Measurements from ENCODE around the gene LDHD.
A peak's percentile ranks its signal among the peaks of the same experiment; 100 is the strongest.

The LDHD gene

DNA sequence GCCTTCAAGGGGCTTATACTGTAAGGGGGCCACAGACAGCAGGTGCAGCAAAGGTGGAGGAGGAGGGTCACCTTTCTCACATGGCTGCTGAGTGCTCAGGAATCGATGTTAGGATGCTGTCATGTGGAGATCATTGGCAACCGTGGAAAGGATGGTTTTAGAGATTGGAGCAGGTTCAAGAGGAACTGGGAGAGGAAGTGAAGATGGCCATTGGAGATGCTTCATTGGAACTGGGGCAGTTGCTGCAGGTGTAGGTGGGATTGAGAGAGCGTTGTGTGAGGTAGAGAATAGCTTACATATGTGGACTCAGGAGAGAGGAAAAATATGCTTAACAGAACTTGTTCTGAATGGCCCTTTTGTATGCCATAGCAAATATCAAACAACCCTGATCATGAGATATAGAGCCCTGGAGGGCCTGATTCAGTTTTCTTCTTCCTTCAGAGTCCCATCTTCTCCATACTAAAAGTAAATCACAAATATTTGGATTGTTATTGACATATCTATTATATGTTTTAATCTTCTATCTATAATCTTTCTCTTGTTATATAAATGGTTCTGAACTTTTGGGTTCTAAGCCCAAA, 40.8 kb downstream of the LDHD start:
- no peaks in the 10 kb centered on the region for H4K20me1 ChIP-seq (ENCODE audit: insufficient read depth, low read length)
- no peak overlapping the region for H3K4me3 ChIP-seq (ENCODE audit: low read length)
- no peak overlapping the region for H3K9ac ChIP-seq (ENCODE audit: low read length)
- H3K9me2 ChIP-seq (replicated peaks; ENCODE audit: insufficient read depth, low read length): no peaks in the 10 kb centered on the region
- peak overlapping the region; percentile 38; the same call in 1 of the 2 replicates for H3K27ac ChIP-seq (ENCODE audit: low read length)
- H3K4me2 ChIP-seq (ENCODE audit: low read depth, low read length): peak overlapping the region; percentile 78
- TF ChIP-seq EZH2 (optimal IDR thresholded peaks at IDR 0.05; ENCODE audit: low read depth, low read length) (no peak), EZH2phosphoT487 (IDR thresholded peaks at IDR 0.05; ENCODE audit: low read length) (no peak)
- TF ChIP-seq, protein P1, sequence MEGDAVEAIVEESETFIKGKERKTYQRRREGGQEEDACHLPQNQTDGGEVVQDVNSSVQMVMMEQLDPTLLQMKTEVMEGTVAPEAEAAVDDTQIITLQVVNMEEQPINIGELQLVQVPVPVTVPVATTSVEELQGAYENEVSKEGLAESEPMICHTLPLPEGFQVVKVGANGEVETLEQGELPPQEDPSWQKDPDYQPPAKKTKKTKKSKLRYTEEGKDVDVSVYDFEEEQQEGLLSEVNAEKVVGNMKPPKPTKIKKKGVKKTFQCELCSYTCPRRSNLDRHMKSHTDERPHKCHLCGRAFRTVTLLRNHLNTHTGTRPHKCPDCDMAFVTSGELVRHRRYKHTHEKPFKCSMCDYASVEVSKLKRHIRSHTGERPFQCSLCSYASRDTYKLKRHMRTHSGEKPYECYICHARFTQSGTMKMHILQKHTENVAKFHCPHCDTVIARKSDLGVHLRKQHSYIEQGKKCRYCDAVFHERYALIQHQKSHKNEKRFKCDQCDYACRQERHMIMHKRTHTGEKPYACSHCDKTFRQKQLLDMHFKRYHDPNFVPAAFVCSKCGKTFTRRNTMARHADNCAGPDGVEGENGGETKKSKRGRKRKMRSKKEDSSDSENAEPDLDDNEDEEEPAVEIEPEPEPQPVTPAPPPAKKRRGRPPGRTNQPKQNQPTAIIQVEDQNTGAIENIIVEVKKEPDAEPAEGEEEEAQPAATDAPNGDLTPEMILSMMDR (IDR thresholded peaks at IDR 0.05; ENCODE audit: low read length): no peak
- H3K36me3 ChIP-seq (replicated peaks; ENCODE audit: insufficient read depth, low read length): no peaks in the 10 kb centered on the region
- H3K9me3 ChIP-seq (replicated peaks; ENCODE audit: insufficient read depth, low read length): no peaks in the 10 kb centered on the region
- no peaks in the 10 kb centered on the region for H3K79me2 ChIP-seq (ENCODE audit: low read length)
- H2AFZ ChIP-seq (ENCODE audit: low read length): peak overlapping the region; percentile 63
- no peaks in the 10 kb centered on the region for H3K27me3 ChIP-seq (replicated peaks; ENCODE audit: insufficient read depth, low read length)
- no peak for DNase-seq
- 0 out of 2 replicates have a peak, but pooled peaks cover 5% of the 10 kb centered on the region for H3F3A ChIP-seq (ENCODE audit: insufficient read depth, low read length)
- peaks cover 11% of the 10 kb centered on the region for H3K4me1 ChIP-seq (ENCODE audit: low read length)

DNA sequence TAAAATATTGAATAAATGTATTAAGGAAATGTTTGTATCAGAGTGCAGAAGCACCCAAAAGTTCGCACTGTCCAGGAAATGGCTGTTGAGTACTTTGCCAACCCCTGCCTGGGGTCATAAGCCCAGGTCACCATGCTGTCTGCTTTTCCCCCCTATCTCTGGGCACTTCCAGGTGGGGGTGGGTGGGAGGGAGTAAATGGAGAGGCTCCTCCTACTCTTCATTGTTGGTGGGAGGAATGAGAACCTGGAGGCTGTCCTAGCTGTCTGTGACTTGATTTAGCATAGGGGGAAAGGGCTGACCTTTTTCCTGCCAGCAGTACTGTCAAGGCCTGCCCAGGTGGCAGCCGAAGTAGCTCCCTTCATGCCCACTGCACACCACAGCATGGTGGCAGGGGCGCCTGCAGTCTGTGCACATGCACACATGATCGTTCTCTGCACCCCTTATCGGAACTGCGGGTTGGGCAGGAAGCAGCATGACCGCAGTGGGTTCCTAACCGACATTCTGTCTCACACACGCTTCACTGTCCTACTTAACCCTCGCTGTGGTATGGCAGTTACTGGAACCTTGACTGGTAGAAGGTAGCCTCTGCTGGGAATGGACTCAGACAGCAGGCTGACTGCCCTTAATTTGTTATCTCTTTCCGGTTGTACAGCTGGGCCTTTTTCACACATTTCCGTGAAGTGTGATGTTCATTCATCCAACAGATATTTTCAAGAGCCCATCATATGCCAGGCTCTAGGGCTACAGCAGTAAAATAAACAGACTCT, 41.5 kb downstream of the LDHD start:
- no peaks in the 10 kb centered on the region for H4K20me1 ChIP-seq (ENCODE audit: insufficient read depth, low read length)
- no peaks in the 10 kb centered on the region for H3K36me3 ChIP-seq (replicated peaks; ENCODE audit: insufficient read depth, low read length)
- no peaks in the 10 kb centered on the region for H3K9me3 ChIP-seq (replicated peaks; ENCODE audit: insufficient read depth, low read length)
- H3K79me2 ChIP-seq (ENCODE audit: low read length): no peaks in the 10 kb centered on the region
- H3K4me1 ChIP-seq (ENCODE audit: low read length): peaks cover 11% of the 10 kb centered on the region
- H2AFZ ChIP-seq (ENCODE audit: low read length): peak overlapping the region; percentile 63
- peak overlapping the region; percentile 78 for H3K4me2 ChIP-seq (ENCODE audit: low read depth, low read length)
- no peaks in the 10 kb centered on the region for H3K9me2 ChIP-seq (replicated peaks; ENCODE audit: insufficient read depth, low read length)
- TF ChIP-seq EZH2phosphoT487 (IDR thresholded peaks at IDR 0.05; ENCODE audit: low read length) (no peak), EZH2 (optimal IDR thresholded peaks at IDR 0.05; ENCODE audit: low read depth, low read length) (no peak)
- TF ChIP-seq, protein P1 (IDR thresholded peaks at IDR 0.05; ENCODE audit: low read length): no peak
- no peaks in the 10 kb centered on the region for H3K27me3 ChIP-seq (replicated peaks; ENCODE audit: insufficient read depth, low read length)
- no peak overlapping the region for H3K4me3 ChIP-seq (ENCODE audit: low read length)
- H3F3A ChIP-seq (ENCODE audit: insufficient read depth, low read length): 0 out of 2 replicates have a peak, but pooled peaks cover 5% of the 10 kb centered on the region
- H3K9ac ChIP-seq (ENCODE audit: low read length): no peak overlapping the region
- peak; percentile 81 for DNase-seq
- peak overlapping the region; percentile 38; the same call in 1 of the 2 replicates for H3K27ac ChIP-seq (ENCODE audit: low read length)

DNA sequence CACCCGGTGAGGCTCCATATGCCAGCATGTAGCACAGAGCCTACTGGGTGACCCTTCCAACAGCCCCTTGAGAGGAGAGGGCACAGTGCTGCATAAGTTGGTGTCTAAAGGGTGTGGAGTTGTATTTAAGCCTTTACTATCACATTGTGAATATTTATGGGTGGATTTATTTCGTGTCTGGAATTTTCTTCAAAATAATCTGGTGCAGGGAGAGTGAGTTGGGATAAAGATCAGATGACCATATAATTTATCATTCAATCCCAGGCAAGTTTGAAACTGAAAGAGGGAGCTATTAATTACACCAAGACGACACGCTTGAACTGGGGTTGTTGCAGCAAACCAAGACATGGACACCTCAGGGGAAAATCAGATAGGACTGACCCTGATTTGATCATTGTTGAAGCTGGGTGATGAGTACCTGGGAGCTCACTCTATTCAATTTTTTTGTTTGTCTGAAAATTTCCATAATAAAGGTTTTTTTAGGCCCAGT, 42.2 kb downstream of the LDHD start:
- Histone ChIP-seq H3K4me1 (ENCODE audit: low read length) (peaks cover 11% of the 10 kb centered on the region), H3F3A (ENCODE audit: insufficient read depth, low read length) (0 out of 2 replicates have a peak, but pooled peaks cover 5% of the 10 kb centered on the region), H3K9me3 (replicated peaks; ENCODE audit: insufficient read depth, low read length) (no peaks in the 10 kb centered on the region), H3K27ac (ENCODE audit: low read length) (no peak overlapping the region), H3K9me2 (replicated peaks; ENCODE audit: insufficient read depth, low read length) (no peaks in the 10 kb centered on the region), H3K79me2 (ENCODE audit: low read length) (no peaks in the 10 kb centered on the region), H4K20me1 (ENCODE audit: insufficient read depth, low read length) (no peaks in the 10 kb centered on the region), H3K4me2 (ENCODE audit: low read depth, low read length) (no peak overlapping the region), H3K36me3 (replicated peaks; ENCODE audit: insufficient read depth, low read length) (no peaks in the 10 kb centered on the region), H3K4me3 (ENCODE audit: low read length) (no peak overlapping the region), H2AFZ (ENCODE audit: low read length) (no peak overlapping the region), H3K27me3 (replicated peaks; ENCODE audit: insufficient read depth, low read length) (no peaks in the 10 kb centered on the region), H3K9ac (ENCODE audit: low read length) (no peak overlapping the region)
- TF ChIP-seq, protein P1 (IDR thresholded peaks at IDR 0.05; ENCODE audit: low read length): no peak
- TF ChIP-seq EZH2 (optimal IDR thresholded peaks at IDR 0.05; ENCODE audit: low read depth, low read length): no peak
- TF ChIP-seq EZH2phosphoT487 (IDR thresholded peaks at IDR 0.05; ENCODE audit: low read length): no peak
- DNase-seq: no peak

Measured in MM.1S (cell line).